IMR-90 (cell line): Measurements from ENCODE around the gene PEA15. TPM values are rescaled to one million over a fixed set of nuclear protein-coding genes. Genes with fewer than 3 reads are reported as not detected.

ENCODE experiments used
- ATAC-seq: fragments of 200-7000 bp; cut with Tn5 transposase; 2 replicates; pipeline ENCODE4 v1.9.1; 2020; ENCODE audit warnings: low read depth, mild to moderate bottlenecking, moderate library complexity
- BruUV-seq: library from RNA; stranded (reverse); fragments of 400-500 nt; replicated peaks from 2 replicates; lab custom pipeline; 2021; lab: Mats Ljungman, UMichigan
- CTCF ChIA-PET: fragments of 300-600 bp; formaldehyde crosslinking; extraction: SDS; loops from one replicate; lab custom pipeline; 2021; ENCODE audit warnings: antibody characterized with exemption; lab: Yijun Ruan, JAX
- POLR2A ChIA-PET: fragments of 300-600 bp; sonication (Branson Sonifier 250); formaldehyde crosslinking; loops from one replicate; lab custom pipeline; 2022; ENCODE audit warnings: antibody characterized with exemption; ENCODE audit not compliant: unreplicated experiment; lab: Charles Lee
- DNase-seq: peaks from one replicate; pipeline ENCODE4 v3.0.0; 2013
- H2AFZ ChIP-seq: replicated peaks from 2 replicates; pipeline ENCODE3; 2013; ENCODE audit warnings: low read length, mild to moderate bottlenecking; ENCODE audit not compliant: poor library complexity
- H2AK5ac ChIP-seq: 2 replicates; pipeline ENCODE4 v1.6.1; 2013; ENCODE audit warnings: low read depth, low read length, inconsistent platforms
- H2AK9ac ChIP-seq: replicated peaks from 2 replicates; pipeline ENCODE3; 2013; ENCODE audit warnings: mild to moderate bottlenecking, low read depth, low read length, moderate library complexity; ENCODE audit not compliant: poor library complexity
- H2BK120ac ChIP-seq: 2 replicates; pipeline ENCODE4 v1.6.1; 2013; ENCODE audit warnings: low read depth, low read length, inconsistent platforms
- H2BK15ac ChIP-seq: 3 replicates; pipeline ENCODE4 v1.6.1; 2013; ENCODE audit warnings: low read depth, low read length, inconsistent platforms
- H2BK20ac ChIP-seq: 2 replicates; pipeline ENCODE4 v1.6.1; 2013; ENCODE audit warnings: low read depth, mild to moderate bottlenecking, inconsistent platforms, low read length, moderate library complexity
- H2BK5ac ChIP-seq: 2 replicates; pipeline ENCODE4 v1.6.1; 2013; ENCODE audit warnings: mild to moderate bottlenecking, low read depth, low read length, inconsistent platforms; ENCODE audit not compliant: poor library complexity, severe bottlenecking
- H3K14ac ChIP-seq: replicated peaks from 2 replicates; pipeline ENCODE4 v1.6.1; 2013; ENCODE audit warnings: low read depth, low read length, inconsistent platforms
- H3K18ac ChIP-seq: 2 replicates; pipeline ENCODE4 v1.6.1; 2013; ENCODE audit warnings: low read depth, low read length, control low read depth
- H3K23ac ChIP-seq: 2 replicates; pipeline ENCODE4 v1.6.1; 2013; ENCODE audit warnings: low read depth, low read length, inconsistent platforms
- H3K27ac ChIP-seq: 2 replicates; pipeline ENCODE4 v1.5.1; 2013; ENCODE audit warnings: mild to moderate bottlenecking, control low read depth, low read length; ENCODE audit not compliant: insufficient read depth
- H3K27me3 ChIP-seq: 2 replicates; pipeline ENCODE4 v1.6.1; 2013; ENCODE audit warnings: low read length; ENCODE audit not compliant: control insufficient read depth, insufficient read depth
- H3K36me3 ChIP-seq: 2 replicates; pipeline ENCODE4 v1.6.1; 2013; ENCODE audit warnings: low read length, mixed read lengths; ENCODE audit not compliant: control insufficient read depth, insufficient read depth
- H3K4ac ChIP-seq: 2 replicates; pipeline ENCODE4 v1.6.1; 2013; ENCODE audit warnings: low read depth, low read length, inconsistent platforms
- H3K4me1 ChIP-seq: 2 replicates; pipeline ENCODE4 v1.6.1; 2013; ENCODE audit warnings: low read length, mixed read lengths; ENCODE audit not compliant: control insufficient read depth, insufficient read depth
- H3K4me2 ChIP-seq: 2 replicates; pipeline ENCODE4 v1.6.1; 2013; ENCODE audit warnings: low read depth, mild to moderate bottlenecking, control low read depth, low read length, moderate library complexity
- H3K4me3 ChIP-seq: 2 replicates; pipeline ENCODE4 v1.5.1; 2013; ENCODE audit warnings: low read depth, mild to moderate bottlenecking, control low read depth, low read length, moderate library complexity; ENCODE audit not compliant: insufficient read depth
- H3K56ac ChIP-seq: 2 replicates; pipeline ENCODE4 v1.6.1; 2013; ENCODE audit warnings: low read length, inconsistent platforms; ENCODE audit not compliant: insufficient read depth; ENCODE audit errors: extremely low read depth
- H3K79me1 ChIP-seq, 2 experiments: 2 replicates each; pipeline ENCODE4 v1.6.1; 2013; ENCODE audit warnings: low read length in 2 of 2, inconsistent platforms in 1 of 2, low read depth in 1 of 2
- H3K9ac ChIP-seq: 2 replicates; pipeline ENCODE4 v1.6.1; 2013; ENCODE audit warnings: low read depth, low read length, control low read depth
- H3K9me1 ChIP-seq: 2 replicates; pipeline ENCODE4 v1.6.1; 2013; ENCODE audit warnings: low read length, inconsistent platforms; ENCODE audit not compliant: insufficient read depth
- H3K9me3 ChIP-seq: 2 replicates; pipeline ENCODE4 v1.6.1; 2013; ENCODE audit warnings: low read length; ENCODE audit not compliant: control insufficient read depth, insufficient read depth
- H4K20me1 ChIP-seq: 2 replicates; pipeline ENCODE4 v1.6.1; 2013; ENCODE audit warnings: low read length, inconsistent platforms; ENCODE audit not compliant: insufficient read depth
- H4K5ac ChIP-seq: 2 replicates; pipeline ENCODE4 v1.6.1; 2013; ENCODE audit warnings: mild to moderate bottlenecking, low read depth, low read length, control low read depth
- H4K8ac ChIP-seq, 2 experiments: 2 replicates each; pipeline ENCODE4 v1.6.1; 2013; ENCODE audit warnings: low read depth in 2 of 2, low read length in 2 of 2, control low read depth in 1 of 2, inconsistent platforms in 1 of 2
- H4K91ac ChIP-seq: 2 replicates; pipeline ENCODE4 v1.6.1; 2013; ENCODE audit warnings: low read depth, low read length, inconsistent platforms; ENCODE audit not compliant: insufficient read depth
- BHLHE40 ChIP-seq: fragments of 150-350 bp; IDR thresholded peaks from 2 replicates; pipeline ENCODE4 v1.6.1; 2016; ENCODE audit warnings: mild to moderate bottlenecking, low read depth, low read length
- CEBPB ChIP-seq: IDR thresholded peaks from 2 replicates; pipeline ENCODE4 v1.6.1; 2012; ENCODE audit warnings: low read depth, low read length, improper control_type of control experiment
- CHD1 ChIP-seq: IDR thresholded peaks from 2 replicates; pipeline ENCODE4 v1.6.1; 2012; ENCODE audit warnings: low read depth, low read length, improper control_type of control experiment
- ELK1 ChIP-seq: fragments of 150-350 bp; IDR thresholded peaks from 2 replicates; pipeline ENCODE4 v1.6.1; 2016; ENCODE audit warnings: low read depth, mild to moderate bottlenecking, low read length, moderate library complexity, borderline replicate concordance
- FOS ChIP-seq: fragments of 150-350 bp; IDR thresholded peaks from 2 replicates; pipeline ENCODE4 v1.6.1; 2016; ENCODE audit warnings: low read depth, low read length
- MAFK ChIP-seq: IDR thresholded peaks from 2 replicates; pipeline ENCODE4 v1.6.1; 2012; ENCODE audit warnings: low read depth, low read length, improper control_type of control experiment
- MAZ ChIP-seq: IDR thresholded peaks from 2 replicates; pipeline ENCODE4 v1.6.1; 2012; ENCODE audit warnings: low read depth, mild to moderate bottlenecking, low read length, improper control_type of control experiment, moderate library complexity, borderline replicate concordance
- NFE2L2 ChIP-seq: fragments of 150-350 bp; IDR thresholded peaks from 2 replicates; pipeline ENCODE4 v1.6.1; 2016; ENCODE audit warnings: low read depth, mild to moderate bottlenecking, low read length
- POLR2A ChIP-seq: IDR thresholded peaks from 2 replicates; pipeline ENCODE4 v1.6.1; 2012; ENCODE audit warnings: mild to moderate bottlenecking, low read depth, low read length
- RAD21 ChIP-seq: IDR thresholded peaks from 2 replicates; pipeline ENCODE4 v1.6.1; 2012; ENCODE audit warnings: low read length, improper control_type of control experiment
- RCOR1 ChIP-seq: IDR thresholded peaks from 2 replicates; pipeline ENCODE4 v1.6.1; 2012; ENCODE audit warnings: mild to moderate bottlenecking, low read length, improper control_type of control experiment; ENCODE audit not compliant: insufficient replicate concordance
- RFX5 ChIP-seq: IDR thresholded peaks from 2 replicates; pipeline ENCODE4 v1.8.0; 2012; ENCODE audit warnings: low read depth, mild to moderate bottlenecking, low read length, moderate library complexity
- SMC3 ChIP-seq: fragments of 150-350 bp; IDR thresholded peaks from 2 replicates; pipeline ENCODE4 v1.6.1; 2016; ENCODE audit warnings: low read depth, mild to moderate bottlenecking, antibody characterized with exemption, low read length, moderate library complexity
- USF2 ChIP-seq: fragments of 150-350 bp; IDR thresholded peaks from 2 replicates; pipeline ENCODE4 v1.6.1; 2017; ENCODE audit warnings: mild to moderate bottlenecking, antibody characterized with exemption, low read length, low read depth
- WGBS, 2 experiments: methylation state at CpG; one replicate each; pipeline versions ENCODE4 v1.1.5 to v1.1.7; 2013; ENCODE audit warnings: missing lambda C conversion rate in 2 of 2; ENCODE audit not compliant: insufficient read length in 1 of 2; ENCODE audit errors: extremely low coverage in 2 of 2; 5-methylcytosine and 5-hydroxymethylcytosine counted together
- dilution Hi-C: fragments of 300-500 bp; cut with HindIII; formaldehyde crosslinking; loops from one replicate; pipeline ENCODE4 v1.14.3; 2018; ENCODE audit warnings: low sequenced_read_pairs; ENCODE audit not compliant: unreplicated experiment
- in situ Hi-C: fragments of 300-500 bp; cut with MboI; formaldehyde crosslinking; loops from 3 replicates; pipeline ENCODE4 v1.14.3; 2019; ENCODE audit warnings: low sequenced_read_pairs, inconsistent platforms, mixed read lengths
- intact Hi-C: fragments of 100-400 bp; cut with micrococcal nuclease; formaldehyde crosslinking; loops from 2 replicates; pipeline ENCODE4 v1.10.0; 2022
- polyA plus RNA-seq, 3 experiments: library from polyadenylated mRNA; depleted of rRNA; stranded (reverse); fragments of >200 nt; gene quantifications; 2 replicates each; pipeline ENCODE4 v1.2.3, GENCODE V29; 2012; ENCODE audit warnings: low replicate concordance in 1 of 3
- total RNA-seq: library from RNA; depleted of rRNA; stranded (reverse); fragments of >200 nt; gene quantifications from 2 replicates; pipeline ENCODE4 v1.2.3, GENCODE V29; 2012
- TF ChIP-seq, protein P1 (sequence below): conservative IDR thresholded peaks from 2 replicates; pipeline ENCODE4 v1.5.1; 2012; ENCODE audit warnings: mild to moderate bottlenecking, low read depth, low read length, improper control_type of control experiment

PEA15 gene
- total and polyA plus RNA-seq, 2 of the 4 experiments (the other 2 are of a cell fraction), result 296 to 754 TPM

DNA sequence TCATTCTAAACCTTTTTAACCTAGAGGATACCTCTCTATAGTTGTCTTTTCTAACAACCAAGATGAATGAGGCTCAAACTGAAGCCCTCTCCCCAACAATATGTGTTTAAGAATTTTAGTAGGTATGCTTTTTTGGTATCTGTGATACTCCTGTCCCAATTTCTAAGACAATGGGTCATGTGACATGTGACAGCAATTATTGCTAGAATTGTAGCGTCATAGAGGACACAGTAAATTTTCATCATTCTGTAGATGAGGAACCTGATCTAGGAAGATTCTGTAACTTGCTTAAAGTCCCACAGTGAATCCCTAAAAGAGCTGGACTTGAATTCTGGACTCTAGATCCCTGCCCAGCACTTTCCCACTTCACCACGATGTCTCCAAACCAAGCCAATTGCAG is 26.5 kb upstream of the PEA15 start:
- CTCF ChIA-PET, result interaction anchor here (1.0 kb wide), 1 partner anchor 15 kb away, joined by 3 read pairs; no protein-coding TSS in a partner anchor
- no CpG with 5 or more reads among the region's 2 CpGs for WGBS, 2 experiments
- dilution Hi-C loops, result no loop called here
- Histone ChIP-seq H2BK120ac (no peak overlapping the region), H3K4me2 (no peak overlapping the region), H2BK5ac (no peak overlapping the region), H3K23ac (no peak overlapping the region), H4K91ac (no peak overlapping the region), H3K9me3 (no peaks in the 10 kb centered on the region), H3K9me1 (no peaks in the 10 kb centered on the region), H3K9ac (no peak overlapping the region), H3K4me3 (no peak overlapping the region), H3K79me1 (no peaks in the 10 kb centered on the region), H2AFZ (no peak overlapping the region), H2AK9ac (no peak overlapping the region), H3K36me3 (no peaks in the 10 kb centered on the region), H3K18ac (no peak overlapping the region), H2BK20ac (no peak overlapping the region), H4K20me1 (no peaks in the 10 kb centered on the region), H2AK5ac (no peak overlapping the region), H3K27ac (no peak overlapping the region), H4K8ac (no peak overlapping the region), H4K5ac (no peak overlapping the region), H3K4ac (no peak overlapping the region), H3K4me1 (no peaks in the 10 kb centered on the region), H2BK15ac (no peak overlapping the region), H3K56ac (no peak overlapping the region), H3K14ac (no peak overlapping the region), H3K27me3 (peaks cover 24% of the 10 kb centered on the region)
- ATAC-seq (no peak), DNase-seq (no peak)
- POLR2A ChIA-PET, result no interaction called here
- in situ Hi-C loops, result loop anchor here (25.0 kb wide), 1 partner anchor 434 kb away; no protein-coding TSS in a partner anchor
- BruUV-seq, result no TSS peak
- intact Hi-C loops, result no loop called here
- TF ChIP-seq RAD21, result no peak
- TF ChIP-seq MAFK, result no peak
- TF ChIP-seq CHD1, result no peak
- no peak for TF ChIP-seq RFX5
- TF ChIP-seq FOS, result no peak
- no peak for TF ChIP-seq NFE2L2
- no peak for TF ChIP-seq MAZ
- no peak for TF ChIP-seq ELK1
- TF ChIP-seq POLR2A, result no peak
- TF ChIP-seq, protein P1, sequence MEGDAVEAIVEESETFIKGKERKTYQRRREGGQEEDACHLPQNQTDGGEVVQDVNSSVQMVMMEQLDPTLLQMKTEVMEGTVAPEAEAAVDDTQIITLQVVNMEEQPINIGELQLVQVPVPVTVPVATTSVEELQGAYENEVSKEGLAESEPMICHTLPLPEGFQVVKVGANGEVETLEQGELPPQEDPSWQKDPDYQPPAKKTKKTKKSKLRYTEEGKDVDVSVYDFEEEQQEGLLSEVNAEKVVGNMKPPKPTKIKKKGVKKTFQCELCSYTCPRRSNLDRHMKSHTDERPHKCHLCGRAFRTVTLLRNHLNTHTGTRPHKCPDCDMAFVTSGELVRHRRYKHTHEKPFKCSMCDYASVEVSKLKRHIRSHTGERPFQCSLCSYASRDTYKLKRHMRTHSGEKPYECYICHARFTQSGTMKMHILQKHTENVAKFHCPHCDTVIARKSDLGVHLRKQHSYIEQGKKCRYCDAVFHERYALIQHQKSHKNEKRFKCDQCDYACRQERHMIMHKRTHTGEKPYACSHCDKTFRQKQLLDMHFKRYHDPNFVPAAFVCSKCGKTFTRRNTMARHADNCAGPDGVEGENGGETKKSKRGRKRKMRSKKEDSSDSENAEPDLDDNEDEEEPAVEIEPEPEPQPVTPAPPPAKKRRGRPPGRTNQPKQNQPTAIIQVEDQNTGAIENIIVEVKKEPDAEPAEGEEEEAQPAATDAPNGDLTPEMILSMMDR, result no peak
- no peak for TF ChIP-seq USF2
- no peak for TF ChIP-seq CEBPB
- TF ChIP-seq SMC3, result no peak
- no peak for TF ChIP-seq RCOR1
- no peak for TF ChIP-seq BHLHE40
